ENCODE measurements around the gene GPR148. TPM values are rescaled to one million over a fixed set of nuclear protein-coding genes. Genes with fewer than 3 reads are reported as not detected.
A peak's percentile ranks its signal among the peaks of the same experiment; 100 is the strongest.

The GPR148 gene
- total RNA-seq, 1 donor from 2014 or later: not detected

DNA sequence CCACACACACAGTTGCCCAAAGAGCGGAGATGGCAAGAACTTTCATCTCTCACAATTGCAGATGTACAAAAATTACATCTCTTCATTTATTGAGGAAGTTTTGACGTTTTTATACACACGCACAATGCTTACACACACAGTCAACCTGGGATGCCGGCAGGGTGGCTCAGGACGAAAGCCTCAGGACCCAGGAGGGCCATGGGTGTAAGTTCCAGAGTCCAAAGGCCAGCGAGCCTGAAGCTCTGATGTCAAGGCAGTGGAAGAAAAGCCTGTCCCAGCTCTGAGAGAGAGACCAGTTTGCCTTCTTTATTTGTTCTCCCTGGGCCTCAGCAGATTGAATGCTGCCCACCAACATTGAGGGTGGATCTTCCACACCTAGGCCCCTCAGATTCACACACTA is 36.6 kb downstream of the GPR148 start:
- intact Hi-C loops (cut with DNase I): no loop called here
- DNase-seq (ENCODE audit: missing footprints): no peak
- ATAC-seq: no peak

DNA sequence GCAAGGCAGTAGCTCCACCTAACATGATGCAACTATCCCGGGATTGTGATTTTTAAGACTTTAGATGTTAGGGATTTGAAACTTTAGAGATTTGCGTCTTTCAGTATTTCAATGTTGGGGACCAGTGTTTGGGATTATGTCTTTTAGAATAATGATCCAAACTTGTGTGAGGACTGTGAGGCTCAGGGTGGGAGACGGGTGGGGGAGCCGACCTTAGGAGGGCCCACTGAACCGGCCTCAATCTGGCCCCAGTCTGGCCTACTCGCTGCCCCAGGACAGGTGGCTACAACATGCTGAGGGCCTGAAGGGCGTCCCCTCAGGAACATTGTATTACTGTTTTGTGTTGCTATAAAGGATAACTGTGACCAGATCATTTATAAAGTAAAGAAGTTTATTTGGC is 37.2 kb downstream of the GPR148 start:
- no peak for ATAC-seq
- no peak for DNase-seq (ENCODE audit: missing footprints)
- intact Hi-C loops (cut with DNase I): no loop called here

DNA sequence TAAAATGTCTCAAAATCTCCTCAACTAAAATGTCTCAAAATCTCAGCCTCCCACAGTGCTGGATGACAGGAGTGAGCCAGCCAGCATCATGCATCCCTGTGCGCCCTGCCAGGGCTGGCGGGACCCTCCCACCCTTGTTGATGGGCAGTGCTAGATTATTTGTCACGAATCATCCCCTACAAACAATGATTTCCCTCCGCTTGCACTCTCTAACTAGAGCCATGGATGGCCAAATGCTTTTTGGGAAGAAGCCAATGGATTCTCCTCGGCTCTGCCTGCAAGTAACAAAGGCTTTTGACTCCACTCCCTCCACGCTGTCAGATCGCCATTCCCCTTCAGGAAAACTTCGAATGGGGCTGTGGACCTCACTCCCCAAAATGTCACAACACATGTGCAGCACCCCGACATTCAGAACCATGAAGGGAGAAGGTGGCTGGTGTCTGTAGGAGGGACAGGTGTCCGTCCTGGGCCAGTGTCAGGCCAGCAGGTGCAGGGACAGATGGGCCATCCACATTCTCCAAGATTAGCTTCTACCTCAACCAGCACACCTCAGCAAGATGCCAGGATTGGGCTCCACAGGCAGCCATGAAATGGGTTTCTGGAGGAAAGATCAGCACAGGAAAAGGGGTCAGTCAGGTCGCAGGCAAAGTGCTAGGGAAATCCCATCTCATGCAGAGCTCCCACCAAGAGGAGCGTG is 38.0 kb downstream of the GPR148 start:
- ATAC-seq (no peak), DNase-seq (ENCODE audit: missing footprints) (no peak)
- intact Hi-C loops (cut with DNase I): no loop called here

DNA sequence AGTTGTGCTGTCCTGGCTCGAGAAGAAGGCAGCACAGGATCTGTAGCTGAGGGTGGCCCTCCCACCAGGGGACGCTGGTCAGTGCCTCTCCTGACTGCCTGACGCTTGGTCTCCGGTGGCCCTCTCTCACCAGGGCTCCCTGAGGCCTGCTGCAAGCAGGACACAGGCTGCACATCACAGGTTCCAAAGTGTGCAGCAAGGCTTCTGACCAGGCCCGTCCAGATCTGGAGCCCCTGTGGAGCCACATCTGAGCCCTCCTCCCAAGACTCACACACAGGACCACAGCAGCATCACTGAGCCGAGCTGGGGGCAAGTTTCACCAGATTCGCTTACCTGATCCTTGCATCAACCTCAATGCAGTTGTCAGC is 38.5 kb downstream of the GPR148 start:
- ATAC-seq (no peak), DNase-seq (ENCODE audit: missing footprints) (no peak)
- intact Hi-C loops (cut with DNase I): no loop called here

DNA sequence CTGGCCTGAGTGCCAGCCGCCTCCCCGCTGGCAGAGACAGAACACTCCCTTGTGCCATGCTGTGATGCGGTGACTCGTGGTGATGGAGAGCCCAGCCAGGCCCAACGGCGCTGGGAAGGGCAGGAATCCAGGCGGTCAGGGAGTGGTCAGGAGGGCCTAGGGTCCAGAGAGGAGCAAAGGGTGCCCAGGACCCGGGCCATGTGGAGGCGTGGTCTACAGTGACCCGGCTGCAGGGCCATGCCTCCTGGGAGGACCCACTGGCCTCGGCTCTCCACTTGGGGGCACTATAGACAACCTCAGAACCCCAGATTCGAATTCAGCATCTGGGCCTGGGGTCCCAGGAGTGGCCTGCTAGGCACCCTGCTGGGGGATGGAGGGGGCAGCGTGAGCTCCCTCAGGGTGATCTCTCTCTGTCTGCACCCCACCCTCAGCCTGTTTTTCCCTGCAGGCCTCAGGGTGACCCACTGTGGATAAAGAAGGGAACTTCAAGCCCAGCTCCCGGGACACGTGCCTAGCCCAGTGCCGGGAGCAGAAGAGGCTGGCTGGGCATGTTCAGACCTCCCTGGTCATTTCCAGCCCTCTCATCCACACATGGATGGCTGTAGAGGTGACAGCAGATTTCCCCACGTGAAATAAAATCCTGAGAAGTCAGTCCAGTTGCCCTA is 39.5 kb downstream of the GPR148 start:
- ATAC-seq (no peak), DNase-seq (ENCODE audit: missing footprints) (no peak)
- intact Hi-C loops (cut with DNase I): no loop called here

- DNase-seq (ENCODE audit: missing footprints) (no peak), ATAC-seq (no peak)
- intact Hi-C loops (cut with DNase I): no loop called here
These were observed 40.6 kb downstream of the GPR148 start for GRCh38 chr2:130769343-130769907.

DNA sequence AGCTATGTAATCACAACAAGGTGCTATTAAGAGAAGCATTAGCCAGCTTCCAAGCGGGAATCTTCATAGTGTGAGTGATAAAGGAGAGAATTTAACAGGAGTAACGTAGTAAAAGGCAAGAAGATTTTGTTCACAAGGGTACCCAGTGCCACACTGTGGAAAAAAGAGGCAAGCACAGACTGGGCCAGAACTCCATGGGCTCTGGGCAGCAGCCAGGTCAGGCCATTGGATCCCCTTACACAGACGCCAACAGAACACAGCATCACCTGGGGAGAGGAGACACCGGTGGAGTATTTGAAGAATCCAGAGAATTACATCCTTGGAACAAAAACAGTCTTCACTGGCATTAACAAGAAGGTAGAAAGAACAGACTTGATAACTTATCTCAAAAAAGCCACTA is 47.7 kb downstream of the GPR148 start:
- peak; percentile 48 for ATAC-seq
- intact Hi-C loops (cut with DNase I): no loop called here

GRCh38 chr2:130778781-130779180 is 49.9 kb downstream of the GPR148 start:
- ATAC-seq (no peak), DNase-seq (ENCODE audit: missing footprints) (no peak)
- intact Hi-C loops (cut with DNase I): no loop called here

More for the DNA sequence above, 47.7 kb downstream of the GPR148 start:
- DNase-seq (ENCODE audit: missing footprints): no peak

Other genes with a start within 250 kb of the GPR148 start
- not detected for gene POTEI, start 219.7 kb upstream of the GPR148 start, total RNA-seq
- gene CFC1B, start 207.8 kb upstream of the GPR148 start, total RNA-seq: not detected
- not detected for gene CFC1, start 129.5 kb upstream of the GPR148 start, total RNA-seq
- not detected for gene POTEJ, start 117.6 kb upstream of the GPR148 start, total RNA-seq
- gene AMER3, start 26.5 kb downstream of the GPR148 start, total RNA-seq: not detected
- gene ARHGEF4, start 107.8 kb downstream of the GPR148 start, total RNA-seq: 4.1 TPM

Data from Right ventricle myocardium inferior (tissue), 1 donor.